HG03097 (cell line): ENCODE data around the gene PON2.
"Not testable (repeated sequence)": the region's sequence is repeated elsewhere in the genome, so short reads cannot be mapped to it uniquely, and the experiment has no call there.

ENCODE experiments used
- ATAC-seq: cut with Tn5 transposase; IDR thresholded peaks from one replicate; pipeline ENCODE4 v1.9.1; 2021; ENCODE audit not compliant: unreplicated experiment, low FRiP score

Gene PON2

GRCh38 chr7:95434557-95435421 lies at the start of gene PON2:
Gene PON2 (minus strand): TSS chr7:95435028. CDS start chr7:95434951, 77 bp downstream.
- ATAC-seq = peak; percentile 99

- no peak for ATAC-seq
Measured at GRCh38 chr7:95482424-95482823, 47.6 kb upstream of the PON2 start.

- ATAC-seq = no peak
Measured at GRCh38 chr7:95481271-95482165, 46.7 kb upstream of the PON2 start.

DNA sequence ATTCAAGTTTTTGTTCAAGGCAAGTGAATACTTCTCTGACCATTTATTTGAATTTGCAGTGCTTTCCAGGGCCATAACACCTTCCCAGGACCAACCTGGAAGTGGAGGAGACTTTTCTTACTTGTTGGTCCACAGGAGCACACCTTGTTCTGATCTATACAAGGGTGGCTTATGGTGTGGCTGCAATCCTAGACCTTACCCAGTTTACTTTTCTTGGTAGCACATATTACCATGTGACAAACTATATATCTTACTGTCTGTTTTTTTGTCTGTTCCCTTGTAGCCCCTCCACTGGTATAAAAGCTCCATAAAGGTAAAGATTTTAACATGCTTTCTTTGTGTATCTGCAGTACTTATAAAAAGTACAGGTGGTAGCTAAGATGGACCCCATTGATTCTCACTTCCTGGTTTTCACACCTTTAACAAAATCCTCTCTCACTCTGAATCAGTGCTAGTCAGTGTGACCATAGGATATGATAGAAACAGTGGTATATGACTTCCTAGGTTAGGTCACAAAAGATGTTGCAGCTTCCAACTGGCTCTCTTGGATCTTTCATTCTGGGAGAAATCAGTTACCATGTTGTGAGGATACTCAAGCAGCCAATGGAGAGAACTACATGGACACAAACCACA lies 45.3 kb upstream of the PON2 start:
- ATAC-seq = no peak

- ATAC-seq = no peak
Measured at GRCh38 chr7:95478272-95479037, 43.6 kb upstream of the PON2 start.

DNA sequence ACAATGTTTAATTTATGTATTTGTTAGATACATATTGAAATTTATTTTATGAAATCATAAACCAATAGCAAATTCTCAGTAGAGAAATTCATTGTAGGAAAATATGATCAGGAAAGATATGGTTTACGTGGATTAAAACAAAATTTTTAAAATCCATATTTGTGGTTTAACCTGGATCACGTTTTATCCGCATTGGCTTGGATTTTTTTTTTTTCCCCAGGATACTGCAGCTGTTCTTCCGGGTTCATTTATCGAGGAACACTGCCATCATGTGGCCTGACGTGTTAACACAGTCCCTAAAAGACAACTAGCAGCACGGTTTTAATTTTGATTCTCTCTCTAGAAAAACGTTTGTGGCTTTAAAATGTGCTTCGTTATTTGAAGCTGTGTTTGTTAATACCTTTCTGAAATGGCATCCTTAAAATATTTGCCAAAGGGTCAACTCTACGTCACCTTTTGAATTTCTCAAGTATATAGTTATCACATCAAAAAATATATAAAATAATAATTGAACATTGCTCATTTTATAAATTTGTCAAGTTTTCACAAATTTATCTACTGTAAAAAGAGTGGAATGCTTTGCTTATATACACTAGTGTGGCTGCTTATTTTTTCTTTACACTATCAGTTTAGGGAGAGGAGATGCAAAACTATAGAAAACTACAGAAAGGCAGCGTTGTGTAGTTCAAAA lies 42.2 kb upstream of the PON2 start:
- ATAC-seq = no peak

GRCh38 chr7:95476072-95476847 lies 41.4 kb upstream of the PON2 start:
- ATAC-seq = no peak

DNA sequence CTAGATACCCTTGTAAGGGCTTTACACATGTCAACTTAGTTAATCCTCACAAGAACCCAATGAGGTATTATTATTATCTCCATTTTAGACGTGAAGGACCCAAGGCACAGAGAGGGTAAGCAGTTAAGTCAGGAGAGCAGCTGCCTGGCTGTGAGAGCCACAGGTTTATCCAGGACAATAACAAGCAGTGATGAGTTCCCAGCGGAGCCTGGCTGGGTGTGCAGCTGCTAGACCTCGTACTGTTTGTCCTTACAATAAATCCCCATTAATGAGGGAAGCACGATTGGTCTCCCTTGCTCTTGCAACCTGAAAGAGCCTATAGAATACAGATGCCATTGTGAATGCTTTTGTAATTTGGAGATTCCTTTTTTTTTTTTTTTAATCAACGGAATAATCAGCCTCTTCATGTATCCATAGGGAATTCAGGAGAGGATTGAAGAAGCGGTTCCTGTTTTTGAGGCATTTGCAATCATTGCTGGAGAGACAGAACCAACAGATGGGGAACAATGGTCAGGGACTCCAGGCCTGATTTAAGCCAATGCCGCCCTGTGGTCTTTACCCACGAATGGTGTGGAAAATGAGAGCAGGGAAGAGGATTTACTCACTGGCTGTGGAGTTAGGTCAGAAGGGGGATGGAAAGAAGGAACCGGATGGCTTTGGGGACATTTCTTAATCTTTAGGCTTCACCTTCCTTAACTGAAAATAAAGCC lies 38.6 kb upstream of the PON2 start:
- ATAC-seq = no peak

DNA sequence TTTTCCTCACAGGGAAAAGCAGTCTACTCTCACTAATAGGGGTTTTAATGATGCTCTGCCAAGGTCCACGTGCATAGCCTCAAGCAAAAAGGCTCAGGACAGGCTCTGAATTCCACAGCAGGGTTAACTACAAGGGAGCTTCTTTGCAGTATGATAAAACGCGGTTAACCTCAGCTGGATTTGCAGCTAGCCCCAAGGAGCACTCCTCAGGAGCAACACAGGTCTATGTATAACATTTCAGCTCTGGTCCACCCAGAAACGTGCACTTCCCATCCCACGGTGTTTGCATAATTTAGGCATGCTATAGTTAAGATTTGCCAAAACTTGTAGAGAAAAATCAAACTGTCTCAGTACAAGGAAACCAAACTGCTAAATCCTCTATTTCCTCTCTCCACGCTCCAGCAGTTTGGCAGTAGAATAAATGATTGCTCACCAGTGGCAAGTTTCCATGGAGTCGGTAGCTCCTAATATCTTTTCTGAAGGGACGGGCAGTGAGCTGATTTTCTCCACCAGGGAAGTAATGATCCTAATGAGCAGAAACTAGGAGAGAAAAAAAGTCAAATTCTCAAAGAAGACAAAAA lies 37.8 kb upstream of the PON2 start:
- no peak for ATAC-seq

DNA sequence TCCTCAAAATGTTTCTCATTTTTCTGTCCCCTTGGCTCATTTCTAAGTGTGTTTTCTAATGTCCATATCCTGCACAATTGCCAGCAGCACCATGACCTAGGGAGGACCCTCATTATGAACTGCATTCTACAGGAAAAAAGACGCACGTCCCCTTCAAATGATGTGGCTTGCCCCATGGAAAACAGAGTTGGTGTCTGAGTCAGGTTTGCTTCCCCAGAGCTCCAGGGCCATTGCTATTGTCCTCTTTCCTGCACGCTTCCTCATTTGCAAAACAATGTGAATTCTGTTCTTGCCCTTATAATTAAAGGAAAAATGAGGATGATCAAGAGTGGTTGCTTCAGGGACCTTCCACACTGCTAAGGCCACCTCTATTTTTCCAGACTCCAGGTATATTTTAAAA lies 36.2 kb upstream of the PON2 start:
- ATAC-seq = no peak

- peak; percentile 93 for ATAC-seq
Measured at GRCh38 chr7:95470452-95470851, 35.6 kb upstream of the PON2 start.

GRCh38 chr7:95469848-95470247 lies 35.0 kb upstream of the PON2 start:
- no peak for ATAC-seq

DNA sequence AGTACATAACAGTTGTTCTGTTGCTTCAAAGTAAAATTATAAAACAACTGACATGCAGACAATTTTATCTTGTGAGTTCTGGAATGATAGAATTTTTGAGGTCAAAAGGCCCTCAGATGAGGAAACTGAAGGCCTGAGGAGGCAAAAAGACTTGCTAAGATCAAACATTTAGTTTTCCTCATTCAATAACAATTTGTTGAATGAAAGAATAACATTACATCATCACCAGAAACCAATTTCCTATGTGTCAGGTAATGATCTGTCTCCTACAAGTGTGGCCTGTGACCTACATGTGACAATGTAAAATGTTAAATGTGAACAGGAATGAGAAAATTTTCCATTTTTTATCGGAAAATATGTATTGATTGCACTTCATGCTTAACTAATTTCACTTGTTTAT lies 34.4 kb upstream of the PON2 start:
- ATAC-seq = no peak

- ATAC-seq = no peak
Measured at GRCh38 chr7:95467912-95468607, 33.2 kb upstream of the PON2 start.

DNA sequence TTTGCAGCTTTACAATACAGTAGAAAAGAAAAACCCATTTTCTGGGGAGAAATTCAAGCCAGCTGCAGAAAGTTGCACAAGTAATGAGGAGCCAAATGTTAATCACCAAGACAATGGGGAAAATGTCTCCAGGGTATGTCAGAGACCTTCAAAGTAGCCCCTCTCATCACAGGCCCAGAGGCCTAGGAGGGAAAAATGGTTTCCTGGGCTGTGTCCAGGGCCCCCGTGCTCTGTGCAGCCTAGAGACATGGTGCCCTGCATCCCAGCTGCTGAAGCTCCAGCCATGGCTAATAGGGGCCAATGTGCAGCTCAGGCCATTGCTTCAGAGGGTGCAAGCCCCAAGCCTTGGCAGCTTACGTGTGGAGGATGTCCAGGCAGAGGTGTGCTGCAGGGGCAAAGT lies 25.8 kb upstream of the PON2 start:
- not testable (repeated sequence) for ATAC-seq

- ATAC-seq = no peak
Measured at GRCh38 chr7:95457947-95458346, 23.1 kb upstream of the PON2 start.

DNA sequence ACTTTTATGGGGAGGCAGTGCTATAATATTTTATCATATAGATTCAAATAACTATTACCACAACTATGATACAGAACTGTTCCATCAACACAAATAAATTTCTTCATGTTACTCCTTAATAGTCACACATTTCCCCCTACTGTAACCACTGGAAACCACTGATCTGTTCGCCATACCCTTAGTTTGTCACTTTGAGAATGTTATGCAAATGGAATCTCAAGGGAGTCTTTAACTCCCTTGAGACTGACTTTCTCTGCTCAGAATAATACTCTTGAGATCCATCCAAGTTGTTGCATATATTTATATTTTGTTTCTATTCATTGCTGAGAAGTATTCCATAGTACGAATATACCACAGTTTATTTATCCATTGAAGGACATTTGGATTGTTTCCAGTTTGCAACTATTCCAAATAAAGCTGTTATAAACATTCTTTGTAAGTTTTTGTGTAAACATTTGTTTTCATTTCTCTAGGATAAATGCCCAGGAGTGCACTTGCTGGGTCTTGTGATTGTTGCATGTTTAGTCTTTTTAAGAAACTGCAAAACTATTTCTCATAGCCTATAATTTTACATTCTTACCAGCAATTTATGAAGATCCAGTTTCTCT lies 19.7 kb upstream of the PON2 start:
- ATAC-seq = peak; percentile 57
